K562 (cell line): ENCODE results near the gene LHFPL5. TPM values are rescaled to one million over a fixed set of nuclear protein-coding genes. Genes with fewer than 3 reads are reported as not detected.
A peak's percentile ranks its signal among the peaks of the same experiment; 100 is the strongest.

Experiments
- ATAC-seq: fragments of 200-7000 bp; cut with Tn5 transposase; 3 replicates; pipeline ENCODE4 v1.9.1; 2020; ENCODE audit warnings: moderate library complexity
- BruUV-seq: library from RNA; stranded (reverse); fragments of 400-500 nt; replicated peaks from 2 replicates; lab custom pipeline; 2021; lab: Mats Ljungman, UMichigan
- CTCF ChIA-PET: fragments of 300-600 bp; formaldehyde crosslinking; extraction: SDS; loops from one replicate; lab custom pipeline; 2021; ENCODE audit warnings: low intra/inter-chr PET ratio; lab: Yijun Ruan, JAX
- POLR2A ChIA-PET: fragments of 300-600, 350-650 bp; sonication (Branson Sonifier 250); formaldehyde crosslinking; extraction: SDS; loops from one replicate; lab custom pipeline; 2021; ENCODE audit warnings: antibody characterized with exemption, inconsistent platforms; lab: Yijun Ruan, JAX
- DNase-seq, 4 experiments: peaks; one replicate each; pipeline versions ENCODE4 v3.0.0 to v3.0.0-alpha.2; 2011 to 2018; ENCODE audit warnings: low spot score in 3 of 4, mixed read lengths in 3 of 4; ENCODE audit errors: extremely low read depth in 1 of 4
- FAIRE-seq: peaks from 2 replicates; lab custom pipeline; 2011; peaks lifted over from hg19 to GRCh38; lab: Jason Lieb, UNC
- H2AFZ ChIP-seq: 2 replicates; pipeline ENCODE4 v1.6.0; 2011; ENCODE audit warnings: low read depth, low read length, control low read depth, inconsistent platforms
- H3K27ac ChIP-seq: fragments of 200-600 bp; 3 replicates; pipeline ENCODE4 v1.8.0; 2011; ENCODE audit warnings: low read depth, mild to moderate bottlenecking, control low read depth, inconsistent platforms, low read length, moderate library complexity, mixed read lengths; ENCODE audit errors: extremely low read depth
- H3K27me3 ChIP-seq, 2 experiments: fragments of 300-600 bp in 1 of 2; 2 replicates in 1 of 2; 3 replicates in 1 of 2; pipeline versions ENCODE4 v1.6.0 to v1.8.0; 2011; ENCODE audit warnings: inconsistent platforms in 2 of 2, low read length in 2 of 2, mild to moderate bottlenecking in 1 of 2, mixed read lengths in 1 of 2, moderate library complexity in 1 of 2; ENCODE audit not compliant: control insufficient read depth in 2 of 2, insufficient read depth in 2 of 2
- H3K36me3 ChIP-seq: fragments of 300-600 bp; 3 replicates; pipeline ENCODE4 v1.8.0; 2011; ENCODE audit warnings: mild to moderate bottlenecking, low read length, inconsistent platforms; ENCODE audit not compliant: control insufficient read depth, insufficient read depth
- H3K4me1 ChIP-seq, 2 experiments: fragments of 200-600 bp in 1 of 2; replicated peaks in 1 of 2; 2 replicates in 1 of 2; 3 replicates in 1 of 2; pipeline versions ENCODE4 v1.5.1 to v1.8.0; 2011; ENCODE audit warnings: inconsistent platforms in 2 of 2, low read length in 2 of 2, mild to moderate bottlenecking in 1 of 2, mixed read lengths in 1 of 2, moderate library complexity in 1 of 2; ENCODE audit not compliant: control insufficient read depth in 2 of 2, insufficient read depth in 2 of 2
- H3K4me2 ChIP-seq: 2 replicates; pipeline ENCODE4 v1.6.1; 2011; ENCODE audit warnings: low read length, control low read depth, inconsistent platforms, mixed read lengths; ENCODE audit not compliant: insufficient read depth
- H3K4me3 ChIP-seq: fragments of 200-600 bp; sonication (generic), shearing (Covaris generic); 2 replicates; pipeline ENCODE4 v1.5.1; 2016; ENCODE audit warnings: control low read depth, inconsistent platforms
- H3K79me2 ChIP-seq: fragments of 200-600 bp; 3 replicates; pipeline ENCODE4 v1.8.0; 2011; ENCODE audit warnings: low read length, inconsistent platforms; ENCODE audit not compliant: control insufficient read depth, insufficient read depth
- H3K9ac ChIP-seq, 2 experiments: 2 replicates each; pipeline versions ENCODE4 v1.6.0 to v1.6.1; 2011; ENCODE audit warnings: low read depth in 2 of 2, low read length in 2 of 2, control low read depth in 1 of 2, inconsistent platforms in 1 of 2, mild to moderate bottlenecking in 1 of 2, mixed read lengths in 1 of 2; ENCODE audit not compliant: insufficient read depth in 1 of 2
- H3K9me1 ChIP-seq: one replicate; pipeline ENCODE4 v1.6.0; 2011; ENCODE audit warnings: inconsistent platforms, mild to moderate bottlenecking, low read length, moderate library complexity; ENCODE audit not compliant: control insufficient read depth, insufficient read depth
- H3K9me3 ChIP-seq: replicated peaks from 2 replicates; pipeline ENCODE4 v1.5.1; 2011; ENCODE audit warnings: low read depth, low read length, inconsistent platforms; ENCODE audit not compliant: control insufficient read depth, insufficient read depth
- H4K20me1 ChIP-seq: replicated peaks from 2 replicates; pipeline ENCODE4 v1.6.1; 2011; ENCODE audit warnings: low read length, inconsistent platforms, mixed read lengths; ENCODE audit not compliant: control insufficient read depth, insufficient read depth
- BCOR ChIP-seq: fragments of 450-650 bp; IDR thresholded peaks from 2 replicates; pipeline ENCODE4 v1.6.1; 2016
- CBFB ChIP-seq: sonication (generic); formaldehyde crosslinking; IDR thresholded peaks from 2 replicates; pipeline ENCODE4 v1.4.0; 2020; ENCODE audit warnings: mild to moderate bottlenecking, missing genetic modification reagents
- ESRRA ChIP-seq: fragments of 450-650 bp; IDR thresholded peaks from 2 replicates; pipeline ENCODE4 v1.6.1; 2014; ENCODE audit warnings: low read depth, mild to moderate bottlenecking, moderate library complexity, borderline replicate concordance
- EWSR1 ChIP-seq: fragments of 450-650 bp; IDR thresholded peaks from 2 replicates; pipeline ENCODE4 v1.6.1; 2018; ENCODE audit warnings: borderline replicate concordance, mild to moderate bottlenecking, low read depth, moderate library complexity; ENCODE audit not compliant: partially characterized antibody
- HDGF ChIP-seq: fragments of 450-650 bp; IDR thresholded peaks from 2 replicates; pipeline ENCODE4 v1.6.1; 2016
- HMG20B ChIP-seq: fragments of 250-450 bp; sonication (Bioruptor Pico); IDR thresholded peaks from 2 replicates; pipeline ENCODE4 v1.5.0; 2021; ENCODE audit warnings: mild to moderate bottlenecking
- MCM5 ChIP-seq: fragments of 450-650 bp; IDR thresholded peaks from 2 replicates; pipeline ENCODE4 v1.6.1; 2016; ENCODE audit warnings: low read depth
- OTX1 ChIP-seq: fragments of 450-650 bp; formaldehyde crosslinking; IDR thresholded peaks from 2 replicates; pipeline ENCODE4 v1.4.0; 2022; ENCODE audit warnings: mild to moderate bottlenecking
- RBM25 ChIP-seq: fragments of 200-400 bp; formaldehyde crosslinking; IDR thresholded peaks from 2 replicates; pipeline ENCODE4 v1.6.1; 2018; ENCODE audit warnings: low read length, low read depth, moderate library complexity; ENCODE audit not compliant: severe bottlenecking
- ZNF3 ChIP-seq: fragments of 250-450 bp; sonication (Bioruptor Pico); IDR thresholded peaks from 2 replicates; pipeline ENCODE4 v1.5.0; 2021; ENCODE audit warnings: mild to moderate bottlenecking, moderate library complexity
- WGBS: fragments of 100-300 bp; shearing (Covaris generic); methylation state at CpG from one replicate; pipeline ENCODE4 v1.1.6; 2016; ENCODE audit warnings: low coverage, mixed read lengths; ENCODE audit not compliant: insufficient coverage; ENCODE audit errors: missing lambda C conversion rate; 5-methylcytosine and 5-hydroxymethylcytosine counted together
- in situ Hi-C: fragments of 300-500 bp; cut with MboI; formaldehyde crosslinking; loops from 4 replicates; pipeline ENCODE4 v1.15.0; 2018; ENCODE audit warnings: inconsistent platforms, mixed read lengths
- intact Hi-C: fragments of 100-400 bp; cut with micrococcal nuclease; formaldehyde crosslinking; loops from 2 replicates; pipeline ENCODE4 v1.14.2; 2022
- polyA plus RNA-seq, 8 experiments: library from polyadenylated mRNA; depleted of rRNA in 4 of 8; stranded (reverse) in 5 of 8; unstranded in 3 of 8; fragments of >200 nt; fragmentation: Nextera tagmentation in 2 of 8; fragmentation: Illumina TruSeq in 1 of 8; extraction: Ambion mirVana in 2 of 8; extraction: Trizol in 1 of 8; gene quantifications; 2 replicates each; pipeline versions ENCODE4 v1.2.1 to v1.2.3, GENCODE V29; 2011 to 2014; ENCODE audit warnings: inconsistent platforms in 1 of 8, missing spikeins in 1 of 8
- total RNA-seq, 7 experiments: library from RNA; depleted of rRNA in 6 of 7; stranded (reverse); fragments of >200 nt in 6 of 7; fragmentation: Illumina TruSeq in 2 of 7; extraction: Trizol in 2 of 7; gene quantifications; 2 replicates each; pipeline versions ENCODE4 v1.2.1 to v1.2.3, GENCODE V29; 2011 to 2021; ENCODE audit warnings: low replicate concordance in 1 of 7

LHFPL5 gene
- total and polyA plus RNA-seq, 9 of the 15 experiments (the other 6 are each of a cell fraction or from before 2014, with no cell fraction given), result not detected

- Histone ChIP-seq H3K9me3 (no peaks in the 10 kb centered on the region), H3K4me3 (no peak within 1 kb of the TSS)
- under 1% methylated on average over 7 of the region's 7 CpGs for WGBS
These were observed 24.4 kb upstream of the LHFPL5 start, which contains the start of gene CLPSL1 for GRCh38 chr6:35780719-35781118. Gene CLPSL1, plus strand, starts transcription at chr6:35781019. Its CDS starts 92 bp downstream, at chr6:35781111.

DNA sequence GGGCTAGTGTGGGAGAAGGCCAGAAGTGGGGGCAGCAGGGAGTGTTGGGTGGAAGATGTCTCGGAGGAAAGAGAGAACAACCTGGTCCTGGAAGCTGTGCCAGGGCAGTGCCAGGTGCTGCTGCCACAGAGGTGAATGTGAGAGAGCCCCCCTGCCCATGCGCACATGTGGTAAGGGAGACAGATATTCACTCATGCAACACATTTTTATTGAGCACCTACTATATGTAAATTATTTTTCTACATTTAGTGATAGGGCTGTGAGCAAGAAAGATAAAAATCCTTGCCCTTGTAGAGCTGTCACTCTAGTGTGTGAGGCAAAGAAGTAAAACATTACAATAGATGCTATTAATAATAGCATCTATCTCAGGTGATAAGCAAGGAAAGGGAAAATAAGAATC is 23.9 kb upstream of the LHFPL5 start:
- Histone ChIP-seq H3K4me1 (peaks cover 0 to 5% of the 10 kb centered on the region in 2 experiments; a peak in 3 of 5 replicates), H3K9me1 (no peaks in the 10 kb centered on the region), H3K27me3 (peaks cover 41 to 65% of the 10 kb centered on the region in 2 experiments), H3K9ac (no peak overlapping the region), H3K27ac (no peak overlapping the region), H3K4me2 (no peak overlapping the region), H3K79me2 (no peaks in the 10 kb centered on the region), H2AFZ (no peak overlapping the region), H3K9me3 (no peaks in the 10 kb centered on the region), H4K20me1 (0 out of 2 replicates have a peak, but pooled peaks cover 4% of the 10 kb centered on the region), H3K36me3 (no peaks in the 10 kb centered on the region), H3K4me3 (no peak overlapping the region)
- in situ Hi-C loops (no loop called here), intact Hi-C loops (no loop called here)
- POLR2A ChIA-PET, result interaction anchor here (1.0 kb wide), 1 partner anchor 24 kb away, joined by 3 read pairs; the partner anchor contains the start of gene LHFPL5
- BruUV-seq, result no TSS peak
- TF ChIP-seq HDGF, result no peak
- TF ChIP-seq ZNF3 (CRISPR knock-in tag), result peak; percentile 91
- peak; percentile 51 for TF ChIP-seq BCOR
- peak; percentile 54 for TF ChIP-seq RBM25
- CTCF ChIA-PET, result no interaction called here
- ATAC-seq, result no peak
- 14% methylated on average over 2 of the region's 2 CpGs for WGBS
- no peak for FAIRE-seq
- peak in 1 of 4 experiments; percentile 4 for DNase-seq

More at GRCh38 chr6:35780719-35781118, 24.4 kb upstream of the LHFPL5 start, which contains the start of gene CLPSL1:
- FAIRE-seq, result no peak
- Histone ChIP-seq H3K4me2 (no peak within 1 kb of the TSS), H3K9me1 (no peaks in the 10 kb centered on the region), H3K27ac (no peak within 1 kb of the TSS), H4K20me1 (0 out of 2 replicates have a peak, but pooled peaks cover 4% of the 10 kb centered on the region), H3K9ac (no peak within 1 kb of the TSS), H3K4me1 (peaks cover 0 to 7% of the 10 kb centered on the region in 2 experiments; a peak in 3 of 5 replicates), H2AFZ (no peak within 1 kb of the TSS), H3K79me2 (no peaks in the 10 kb centered on the region), H3K27me3 (peaks cover 41 to 66% of the 10 kb centered on the region in 2 experiments), H3K36me3 (no peaks in the 10 kb centered on the region)
- no peak for TF ChIP-seq EWSR1
- no peak for TF ChIP-seq MCM5
- no peak for TF ChIP-seq HMG20B (CRISPR knock-in tag)
- TF ChIP-seq ESRRA, result no peak
- no peak for TF ChIP-seq OTX1
- TF ChIP-seq CBFB (CRISPR knock-in tag), result no peak
- ChIA-PET POLR2A (no interaction called here), CTCF (no interaction called here)
- ATAC-seq, result no peak
- peak in 3 of 4 experiments; percentile 7 to 9 (median 7) for DNase-seq
- in situ Hi-C loops, result no loop called here
- BruUV-seq, result no TSS peak
- intact Hi-C loops, result no loop called here
